ENCODE data around the gene PLEKHG3.

Gene PLEKHG3

GRCh38 chr14:64676410-64677008 is 27.7 kb upstream of the PLEKHG3 start:
- DNase-seq (ENCODE audit: low read depth, low spot score), result no peak
- POLR2A ChIA-PET, result no interaction called here
- no peak for TF ChIP-seq CTCF (IDR thresholded peaks at IDR 0.05; ENCODE audit: insufficient read depth, low read length, missing control alignments)

GRCh38 chr14:64680013-64680713 is 24.1 kb upstream of the PLEKHG3 start:
- ChIA-PET POLR2A (no interaction called here), CTCF (interaction anchor here (0.7 to 7.9 kb wide), 12 partner anchors 8 to 336 kb away, joined by 3 to 52 read pairs (median 3); partner anchors contain the start of gene PLEKHG3)
- no peak for TF ChIP-seq CTCF (IDR thresholded peaks at IDR 0.05; ENCODE audit: insufficient read depth, low read length, missing control alignments)
- DNase-seq (ENCODE audit: low read depth, low spot score), result no peak
- no peak overlapping the region for H3K4me3 ChIP-seq (ENCODE audit: low read depth, low read length)

More at GRCh38 chr14:64676410-64677008, 27.7 kb upstream of the PLEKHG3 start:
- no peak overlapping the region for H3K4me3 ChIP-seq (ENCODE audit: low read depth, low read length)
- CTCF ChIA-PET, result interaction anchor here (0.9 to 10.7 kb wide), 3 partner anchors 9 to 215 kb away, joined by 3 to 181 read pairs (median 52); no protein-coding TSS in a partner anchor

DNA sequence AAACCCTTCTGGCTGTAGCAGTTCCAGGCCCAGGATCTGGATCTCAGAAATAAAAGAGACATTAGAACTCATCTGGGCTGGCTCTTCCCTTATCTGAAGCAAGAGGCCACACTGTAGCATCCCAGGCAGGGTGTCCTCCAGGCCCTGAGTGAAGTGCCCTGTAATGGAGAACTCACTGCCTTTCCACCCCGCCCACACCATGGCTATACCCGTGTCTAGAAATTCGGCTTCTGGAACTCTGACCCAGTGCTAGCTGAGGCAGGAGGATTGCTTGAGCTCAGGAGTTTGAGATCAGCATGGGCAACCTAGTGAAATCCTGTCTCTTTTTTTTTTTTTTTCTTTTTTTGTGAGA is 23.5 kb upstream of the PLEKHG3 start:
- TF ChIP-seq CTCF (IDR thresholded peaks at IDR 0.05; ENCODE audit: insufficient read depth, low read length, missing control alignments), result no peak
- ChIA-PET CTCF (interaction anchor here (0.7 to 7.9 kb wide), 9 partner anchors 8 to 211 kb away, joined by 3 to 52 read pairs (median 3); partner anchors contain the start of gene PLEKHG3), POLR2A (no interaction called here)
- no peak for DNase-seq (ENCODE audit: low read depth, low spot score)
- no peak overlapping the region for H3K4me3 ChIP-seq (ENCODE audit: low read depth, low read length)

DNA sequence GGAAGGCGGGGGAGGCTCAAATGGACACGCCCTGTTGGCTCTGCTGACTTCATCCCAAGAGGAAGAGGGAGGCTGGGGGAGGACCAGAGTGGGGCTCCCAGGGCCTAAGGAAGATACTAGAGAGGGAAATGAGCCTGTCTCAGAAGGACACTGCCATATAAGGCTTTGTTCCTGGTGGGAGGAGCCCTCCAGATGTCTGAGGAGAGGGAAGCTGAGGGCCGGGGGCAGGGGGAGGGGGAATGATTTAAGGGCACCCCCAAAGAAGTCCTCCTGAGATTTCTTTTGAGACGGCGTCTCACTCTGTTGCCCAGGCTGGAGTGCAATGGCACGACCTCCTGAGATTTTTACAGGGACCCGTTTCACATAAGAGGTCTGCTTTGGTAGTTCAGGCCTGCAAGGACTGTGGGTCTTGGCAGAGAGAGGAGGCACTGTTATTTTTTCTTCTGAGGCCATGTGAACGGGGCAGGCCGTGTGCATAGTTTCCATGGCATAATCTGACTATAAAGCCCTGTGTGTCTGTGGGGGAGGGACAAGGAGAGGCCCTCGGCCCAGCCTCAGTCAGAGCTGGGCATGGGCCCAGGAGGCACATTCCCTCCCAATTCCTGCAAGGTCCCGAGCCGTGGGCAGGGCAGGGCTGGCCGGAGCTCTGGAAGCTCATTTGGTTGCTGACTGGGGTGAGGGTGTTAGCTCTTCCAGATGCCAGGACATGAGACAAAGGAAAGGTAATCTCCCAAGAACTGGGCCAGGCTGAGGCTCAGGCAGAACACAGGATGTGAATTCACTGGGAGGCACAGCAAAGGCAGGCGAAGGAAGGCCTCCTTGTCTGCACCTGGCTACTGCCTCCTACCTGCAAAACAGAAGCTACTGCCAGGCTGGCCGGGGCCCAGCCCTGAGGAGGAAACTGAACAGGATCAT is 22.2 kb upstream of the PLEKHG3 start:
- TF ChIP-seq CTCF (IDR thresholded peaks at IDR 0.05; ENCODE audit: insufficient read depth, low read length, missing control alignments), result no peak
- H3K4me3 ChIP-seq (ENCODE audit: low read depth, low read length), result no peak overlapping the region
- ChIA-PET CTCF (interaction anchor here (0.7 to 2.4 kb wide), 12 partner anchors 10 to 210 kb away, joined by 3 to 13 read pairs (median 4); partner anchors contain the start of gene HSPA2), POLR2A (interaction anchor here (0.5 kb wide), 1 partner anchor 18 kb away, joined by 3 read pairs; no protein-coding TSS in a partner anchor)
- no peak for DNase-seq (ENCODE audit: low read depth, low spot score)

DNA sequence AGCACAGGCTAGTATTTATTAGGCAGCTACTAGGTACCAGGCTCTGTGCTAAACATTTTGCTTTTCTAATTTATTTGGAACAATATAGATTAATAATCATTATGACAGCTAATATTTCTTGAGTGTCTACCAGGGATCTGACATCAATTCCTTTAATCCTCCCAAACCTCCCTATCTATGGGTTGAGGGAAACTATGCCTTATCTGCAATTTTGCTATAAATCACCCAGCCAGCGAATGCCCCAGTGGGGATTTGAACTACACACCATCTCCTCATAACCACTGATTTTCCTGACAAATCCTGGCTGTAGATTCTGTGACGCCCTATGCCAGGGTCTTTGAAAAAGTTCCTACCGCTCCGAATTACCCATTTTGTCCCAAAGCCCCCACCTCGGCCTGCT is 21.4 kb upstream of the PLEKHG3 start:
- DNase-seq (ENCODE audit: low read depth, low spot score), result no peak
- ChIA-PET CTCF (interaction anchor here (0.7 to 2.4 kb wide), 9 partner anchors 11 to 209 kb away, joined by 3 to 13 read pairs (median 4); partner anchors contain the start of gene HSPA2), POLR2A (interaction anchor here (0.5 kb wide), 1 partner anchor 19 kb away, joined by 3 read pairs; no protein-coding TSS in a partner anchor)
- no peak for TF ChIP-seq CTCF (IDR thresholded peaks at IDR 0.05; ENCODE audit: insufficient read depth, low read length, missing control alignments)
- no peak overlapping the region for H3K4me3 ChIP-seq (ENCODE audit: low read depth, low read length)

Data from AG04449 (cell line).